MCF 10A (cell line): ENCODE results near the gene PRRX1. TPM values are rescaled to one million over a fixed set of nuclear protein-coding genes. Genes with fewer than 3 reads are reported as not detected.

Experiments
- BruUV-seq: library from RNA; stranded (reverse); fragments of 400-500 nt; replicated peaks from 2 replicates; lab custom pipeline; 2021; lab: Mats Ljungman, UMichigan
- CTCF ChIA-PET: fragments of 300-600 bp; sonication (Branson Sonifier 250); formaldehyde crosslinking; extraction: SDS; loops from one replicate; lab custom pipeline; 2021; ENCODE audit warnings: antibody characterized with exemption, inconsistent platforms; lab: Yijun Ruan, JAX
- POLR2A ChIA-PET: fragments of 300-600, 350-650 bp; sonication (Branson Sonifier 250); formaldehyde crosslinking; extraction: SDS; loops from one replicate; lab custom pipeline; 2020; ENCODE audit warnings: antibody characterized with exemption, inconsistent platforms; lab: Yijun Ruan, JAX
- DNase-seq: peaks from one replicate; pipeline ENCODE4 v3.0.0-alpha.2; 2018; ENCODE audit not compliant: unreplicated experiment
- H3K27ac Mint-ChIP-seq: one replicate; pipeline ENCODE4 v1.8.0; 2022; ENCODE audit warnings: mild to moderate bottlenecking, low read depth, mixed read lengths; ENCODE audit not compliant: unreplicated experiment
- H3K27me3 Mint-ChIP-seq: one replicate; pipeline ENCODE4 v1.8.0; 2022; ENCODE audit warnings: mixed read lengths; ENCODE audit not compliant: insufficient read depth, unreplicated experiment
- H3K36me3 Mint-ChIP-seq: one replicate; pipeline ENCODE4 v1.8.0; 2022; ENCODE audit warnings: mild to moderate bottlenecking, moderate library complexity, mixed read lengths; ENCODE audit not compliant: insufficient read depth, unreplicated experiment
- H3K4me1 Mint-ChIP-seq: one replicate; pipeline ENCODE4 v1.8.0; 2022; ENCODE audit warnings: mixed read lengths; ENCODE audit not compliant: insufficient read depth, unreplicated experiment
- H3K4me3 Mint-ChIP-seq: one replicate; pipeline ENCODE4 v1.8.0; 2022; ENCODE audit warnings: mild to moderate bottlenecking, moderate library complexity, mixed read lengths; ENCODE audit not compliant: unreplicated experiment
- H3K9me3 Mint-ChIP-seq: one replicate; pipeline ENCODE4 v1.8.0; 2022; ENCODE audit warnings: mixed read lengths; ENCODE audit not compliant: unreplicated experiment
- CTCF ChIP-seq: fragments of 200-600 bp; IDR thresholded peaks from one replicate; pipeline ENCODE4 v1.8.0; 2022; ENCODE audit warnings: antibody characterized with exemption, mild to moderate bottlenecking; ENCODE audit not compliant: unreplicated experiment
- intact Hi-C: fragments of 100-400 bp; cut with micrococcal nuclease; formaldehyde crosslinking; loops from 2 replicates; pipeline ENCODE4 v1.14.1; 2022
- total RNA-seq: library from RNA; stranded (reverse); gene quantifications from 2 replicates; pipeline ENCODE4 v1.2.3, GENCODE V29; 2022

Gene PRRX1
- total RNA-seq, 1 experiment from 2014 or later: not detected

GRCh38 chr1:170630977-170631376 is 33.0 kb upstream of the PRRX1 start:
- Mint-ChIP-seq H3K4me3 (no peak overlapping the region), H3K9me3 (peaks cover 6% of the 10 kb centered on the region), H3K27ac (no peak overlapping the region), H3K36me3 (no peaks in the 10 kb centered on the region), H3K27me3 (no peaks in the 10 kb centered on the region), H3K4me1 (no peaks in the 10 kb centered on the region)
- CTCF ChIA-PET: no interaction called here
- POLR2A ChIA-PET: no interaction called here
- no peak for DNase-seq
- no TSS peak for BruUV-seq
- no peak for TF ChIP-seq CTCF
- intact Hi-C loops: no loop called here

- Mint-ChIP-seq H3K4me3 (no peak overlapping the region), H3K4me1 (no peaks in the 10 kb centered on the region), H3K9me3 (peaks cover 7% of the 10 kb centered on the region), H3K27me3 (no peaks in the 10 kb centered on the region), H3K27ac (no peak overlapping the region), H3K36me3 (no peaks in the 10 kb centered on the region)
- TF ChIP-seq CTCF: no peak
- intact Hi-C loops: no loop called here
- no TSS peak for BruUV-seq
- CTCF ChIA-PET: interaction anchor here (0.6 to 3.9 kb wide), 3 partner anchors 9 to 749 kb away, joined by 3 to 10 read pairs (median 3); no protein-coding TSS in a partner anchor
- DNase-seq: no peak
- POLR2A ChIA-PET: interaction anchor here (1.0 kb wide), 1 partner anchor 711 kb away, joined by 3 read pairs; no protein-coding TSS in a partner anchor
Observed at GRCh38 chr1:170634293-170634692, 29.6 kb upstream of the PRRX1 start.

- no TSS peak for BruUV-seq
- no peaks in the 10 kb centered on the region for H3K4me1 Mint-ChIP-seq
- CTCF ChIA-PET: interaction anchor here (0.6 to 3.9 kb wide), 4 partner anchors 10 to 748 kb away, joined by 3 to 10 read pairs (median 3); no protein-coding TSS in a partner anchor
Observed at GRCh38 chr1:170634824-170635410, 29.0 kb upstream of the PRRX1 start.

More at GRCh38 chr1:170634824-170635410, 29.0 kb upstream of the PRRX1 start:
- no peak overlapping the region for H3K27ac Mint-ChIP-seq
- H3K4me3 Mint-ChIP-seq: no peak overlapping the region
- POLR2A ChIA-PET: interaction anchor here (1.0 kb wide), 1 partner anchor 712 kb away, joined by 3 read pairs; no protein-coding TSS in a partner anchor
- no peak for TF ChIP-seq CTCF
- no peaks in the 10 kb centered on the region for H3K36me3 Mint-ChIP-seq
- no peak for DNase-seq
- H3K27me3 Mint-ChIP-seq: no peaks in the 10 kb centered on the region
- H3K9me3 Mint-ChIP-seq: peaks cover 7% of the 10 kb centered on the region
- intact Hi-C loops: no loop called here
